GM19035 (cell line): Measurements from ENCODE around the gene OPCML.

Experiments used
- ATAC-seq: cut with Tn5 transposase; IDR thresholded peaks from one replicate; pipeline ENCODE4 v1.9.1; 2021; ENCODE audit not compliant: unreplicated experiment

Gene OPCML

GRCh38 chr11:132551016-132551415 lies 981.3 kb downstream of the OPCML start:
- ATAC-seq: no peak

DNA sequence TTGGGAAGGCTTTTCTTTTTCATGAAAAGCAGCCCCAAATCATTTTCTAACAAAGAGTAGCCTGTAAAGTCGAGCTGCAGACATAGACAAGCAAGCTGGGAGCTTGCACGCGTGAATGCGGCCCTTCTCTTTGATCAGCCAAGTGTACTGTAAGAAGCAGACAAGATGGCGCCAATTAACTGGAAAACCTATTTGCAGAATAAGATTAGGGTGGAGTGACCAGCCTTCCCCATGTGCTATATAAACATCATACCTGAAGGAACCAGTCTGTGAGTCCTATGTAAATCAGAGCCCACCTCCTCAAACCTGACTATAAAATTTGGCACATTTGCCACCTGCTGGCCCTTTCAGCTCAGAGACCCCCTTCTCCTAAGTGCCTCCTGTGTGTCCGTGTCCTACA lies 982.7 kb downstream of the OPCML start:
- ATAC-seq: no peak

DNA sequence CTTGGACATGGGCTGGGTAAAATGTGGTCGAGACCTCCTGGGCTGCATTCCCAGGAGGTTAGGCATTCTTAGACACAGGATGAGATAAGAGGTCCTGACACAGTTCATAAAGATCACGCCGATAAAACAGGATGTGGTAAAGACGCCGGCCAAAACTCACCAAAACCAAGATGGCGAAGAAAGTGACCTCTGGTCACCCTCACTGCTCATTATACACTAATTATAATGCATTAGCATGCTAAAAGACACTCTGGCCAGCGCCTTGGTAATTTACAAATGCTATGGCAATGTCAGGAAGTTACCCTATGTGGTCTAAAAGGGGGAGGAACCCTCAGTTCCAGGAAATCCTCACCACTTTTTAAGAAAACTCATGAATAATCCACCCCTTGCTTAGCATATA lies 983.3 kb downstream of the OPCML start:
- no peak for ATAC-seq

- no peak for ATAC-seq
These were observed 988.3 kb downstream of the OPCML start for GRCh38 chr11:132544007-132544406.

GRCh38 chr11:132541794-132542193 lies 990.5 kb downstream of the OPCML start:
- ATAC-seq: no peak

GRCh38 chr11:132540581-132540980 lies 991.7 kb downstream of the OPCML start:
- no peak for ATAC-seq

GRCh38 chr11:132539590-132540368 lies 992.5 kb downstream of the OPCML start:
- no peak for ATAC-seq

DNA sequence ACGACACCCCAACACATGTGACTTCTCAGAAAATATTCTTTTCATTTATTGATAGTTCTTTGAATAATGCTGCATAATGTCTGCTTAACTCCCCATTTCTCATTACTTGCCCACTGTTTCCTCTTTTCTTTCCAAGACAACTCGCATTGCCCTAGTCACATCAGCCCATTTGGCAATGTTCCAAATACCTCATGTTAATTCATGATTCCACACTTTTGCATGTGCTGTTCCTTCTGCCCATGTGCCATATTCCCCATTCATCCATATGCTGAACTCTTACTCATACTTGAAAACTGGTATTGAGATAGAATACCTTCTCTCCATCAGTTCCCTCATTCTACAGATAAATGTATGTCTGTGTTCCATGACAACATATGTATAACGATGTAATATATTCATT lies 993.7 kb downstream of the OPCML start:
- ATAC-seq: no peak

DNA sequence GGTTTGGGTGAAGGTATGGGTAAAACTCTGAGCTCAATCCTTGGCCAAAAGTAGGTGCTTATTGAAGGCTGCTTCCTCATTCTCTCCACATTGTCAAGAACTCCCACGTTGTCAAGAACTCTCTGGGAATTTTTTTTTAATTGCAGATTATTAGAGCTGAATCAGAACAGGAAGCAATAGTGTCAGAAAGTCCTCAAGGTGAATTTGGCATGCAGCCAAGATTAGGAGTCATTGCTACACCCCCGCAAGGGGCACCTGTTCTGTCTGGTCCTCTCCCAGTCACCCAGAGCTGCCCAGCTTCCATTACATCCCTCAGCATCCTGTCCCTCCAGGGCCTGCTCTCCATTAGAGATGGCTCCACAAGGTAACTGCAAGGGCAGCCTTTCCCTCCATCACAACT lies 996.5 kb downstream of the OPCML start:
- ATAC-seq: no peak

DNA sequence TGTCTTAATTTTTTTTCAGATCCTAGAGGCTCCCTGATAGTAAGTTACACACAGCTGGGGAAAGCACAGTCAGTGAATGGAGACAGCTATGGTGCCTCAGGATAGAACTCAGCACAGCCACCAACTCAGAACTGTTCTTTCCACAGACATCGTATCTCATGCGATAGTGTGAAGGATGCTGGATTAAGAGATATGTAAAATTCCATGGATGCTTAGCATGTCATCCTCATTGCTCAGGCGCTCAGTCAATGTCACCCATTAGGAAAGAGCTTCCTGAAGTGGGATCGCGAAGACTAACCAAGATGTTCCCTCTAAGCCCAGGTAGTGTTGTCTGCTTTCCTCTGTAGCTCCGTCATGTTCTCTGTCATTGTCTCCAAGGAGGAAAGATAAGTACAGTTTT lies 1000.4 kb downstream of the OPCML start:
- ATAC-seq: no peak

DNA sequence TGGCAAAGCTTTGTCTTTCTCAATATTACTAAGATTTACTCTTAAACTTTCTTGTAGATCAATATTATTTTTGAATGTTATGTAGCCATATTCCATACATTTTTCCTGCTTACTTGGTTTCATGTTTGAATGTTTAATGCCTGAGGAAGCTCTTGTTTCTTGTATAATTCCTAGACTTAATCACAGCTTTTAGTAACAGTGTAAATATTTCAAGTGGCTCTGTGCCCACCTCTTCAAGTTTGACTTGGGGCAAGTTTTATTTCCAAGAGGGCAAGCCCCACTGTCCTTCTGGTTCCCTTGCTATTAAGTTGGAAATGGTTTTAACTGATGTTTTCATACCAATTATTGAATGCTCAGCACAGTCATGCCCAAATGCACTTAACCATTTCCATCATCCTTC lies 1004.1 kb downstream of the OPCML start:
- ATAC-seq: no peak

- ATAC-seq: no peak
These were observed 1008.4 kb downstream of the OPCML start for GRCh38 chr11:132523929-132524328.

- no peak for ATAC-seq
These were observed 1012.1 kb downstream of the OPCML start for GRCh38 chr11:132520199-132520598.

DNA sequence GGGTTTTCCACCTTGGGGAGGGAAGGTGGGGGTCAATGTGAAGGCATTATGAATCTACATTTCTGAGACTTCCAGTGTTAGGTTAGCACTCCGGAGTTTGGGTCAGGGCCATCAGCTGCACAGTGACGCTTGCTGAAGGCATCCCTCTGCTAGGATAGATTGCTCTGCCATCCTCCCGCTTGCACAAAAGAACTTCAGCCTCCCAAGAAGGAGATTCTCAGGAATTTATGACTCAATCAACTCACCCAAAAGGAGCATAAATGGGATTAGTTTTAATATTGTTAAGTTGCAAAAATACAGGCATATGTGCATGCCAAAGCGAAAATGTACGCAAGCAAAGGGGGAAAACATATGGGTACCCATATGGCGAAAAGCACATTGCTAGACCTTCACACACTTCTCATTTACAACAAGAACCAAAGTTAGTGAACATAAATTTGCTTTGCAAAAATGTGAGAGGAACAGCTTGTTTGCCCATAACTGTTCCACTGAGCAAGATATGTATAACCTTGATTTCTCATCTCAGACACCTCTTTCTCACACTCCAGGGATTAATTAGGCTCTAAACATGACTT lies 1013.0 kb downstream of the OPCML start:
- no peak for ATAC-seq

GRCh38 chr11:132504501-132505041 lies 1027.7 kb downstream of the OPCML start:
- ATAC-seq: no peak

DNA sequence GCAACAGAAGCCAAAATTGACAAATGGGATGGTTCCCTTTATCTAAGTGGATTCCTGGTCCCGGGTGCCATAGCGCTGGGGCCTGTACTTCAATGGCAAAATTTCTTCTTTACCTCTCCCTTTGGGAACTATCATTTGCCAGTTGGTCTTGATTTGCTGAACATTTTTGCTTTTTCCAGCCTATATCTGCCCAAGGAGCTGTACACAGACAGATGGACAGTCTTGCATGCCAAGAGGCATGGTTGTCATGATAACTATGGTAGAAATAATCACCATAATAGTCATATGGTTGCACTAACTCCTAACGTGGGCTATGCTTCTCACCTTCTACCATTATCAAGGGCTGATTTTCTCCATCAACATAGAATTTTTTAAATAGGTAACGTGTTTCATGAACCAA lies 1030.9 kb downstream of the OPCML start:
- ATAC-seq: no peak

DNA sequence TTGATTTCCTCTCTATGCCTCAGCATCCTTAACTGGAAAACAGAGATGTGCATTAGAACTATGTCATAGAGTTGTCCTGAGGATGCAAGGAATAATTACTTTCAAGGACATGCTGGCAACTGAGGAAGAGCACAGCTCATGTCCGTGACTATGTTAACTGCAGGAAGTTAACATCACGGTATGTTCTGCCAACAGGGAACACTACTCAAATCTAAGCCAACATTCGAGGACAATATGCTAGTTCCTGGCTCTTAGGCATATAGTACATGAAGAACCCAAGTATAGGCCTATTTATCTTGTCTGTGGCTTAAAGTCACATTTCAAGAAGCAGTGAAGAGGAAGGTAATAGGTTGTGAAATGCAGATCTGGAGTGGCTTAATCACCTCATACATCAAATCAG lies 1032.6 kb downstream of the OPCML start:
- no peak for ATAC-seq

GRCh38 chr11:132496341-132496740 lies 1036.0 kb downstream of the OPCML start:
- ATAC-seq: no peak

- ATAC-seq: no peak
These were observed 1038.5 kb downstream of the OPCML start for GRCh38 chr11:132493801-132494200.

DNA sequence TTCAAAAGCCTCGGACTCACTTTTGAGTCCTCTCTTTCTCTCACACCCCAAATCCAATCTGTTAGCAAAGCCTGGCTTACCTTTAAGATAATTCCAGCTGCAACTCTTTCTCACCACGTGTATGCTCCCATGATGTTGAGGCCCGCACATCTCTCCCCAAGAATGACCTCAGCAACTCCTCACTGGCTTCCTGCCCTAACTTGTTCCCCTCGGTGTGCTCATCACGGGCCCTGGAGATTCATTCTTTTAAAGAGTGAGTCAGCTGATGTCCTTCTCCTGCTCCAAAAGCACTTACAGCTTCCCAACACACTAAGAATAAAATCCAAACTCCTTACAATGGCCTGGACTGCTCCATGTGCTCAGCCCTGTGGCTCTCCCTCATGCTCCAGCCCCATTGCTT lies 1041.3 kb downstream of the OPCML start:
- ATAC-seq: no peak

DNA sequence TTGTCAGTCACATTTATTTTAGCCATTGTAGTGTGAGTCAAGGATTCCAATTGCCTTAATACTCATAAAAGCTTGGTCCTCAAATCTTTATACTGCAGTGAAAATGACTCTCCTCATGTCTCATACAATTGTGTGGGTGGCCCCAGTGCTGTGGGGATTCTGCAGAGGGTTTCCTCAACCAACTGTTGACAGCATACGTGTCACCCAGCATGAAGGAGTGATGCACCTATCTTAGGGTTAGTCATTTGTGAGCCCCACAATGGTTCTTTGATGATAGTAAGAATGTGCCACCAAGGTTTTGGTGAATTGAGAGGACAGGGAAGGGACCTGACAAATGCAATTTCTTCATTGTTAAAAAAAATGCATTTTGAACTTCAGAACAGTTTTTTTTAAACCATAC lies 1046.2 kb downstream of the OPCML start:
- no peak for ATAC-seq

GRCh38 chr11:132475026-132475425 lies 1057.3 kb downstream of the OPCML start:
- ATAC-seq: no peak
